Lung microvascular endothelial cell (primary cell): ENCODE data around the gene RBM23. TPM values are rescaled to one million over a fixed set of nuclear protein-coding genes. Genes with fewer than 3 reads are reported as not detected.
"Not testable (repeated sequence)": the region's sequence is repeated elsewhere in the genome, so short reads cannot be mapped to it uniquely, and the experiment has no call there.

ENCODE experiments used
- DNase-seq, 2 donors: peaks; one replicate each; pipeline versions ENCODE4 v3.0.0 to v3.0.0-alpha.2; 2010; ENCODE audit warnings: low read depth in 2 of 2
- total RNA-seq: library from RNA; depleted of rRNA; stranded (reverse); fragments of >200 nt; gene quantifications from 2 replicates; pipeline ENCODE4 v1.2.1, GENCODE V29; 2014

Gene RBM23
- total RNA-seq = 24.0 and 37.7 TPM in 2 replicates

- DNase-seq = peak; percentile 100
Measured at GRCh38 chr14:22918804-22919600, at the start of gene RBM23. Gene RBM23 (minus strand): TSS chr14:22919149.

- DNase-seq = no peak
Measured at GRCh38 chr14:22966783-22967269, 47.9 kb upstream of the RBM23 start.

GRCh38 chr14:22965916-22966782, 47.2 kb upstream of the RBM23 start:
- not testable (repeated sequence) for DNase-seq

GRCh38 chr14:22962061-22962676, 43.2 kb upstream of the RBM23 start:
- DNase-seq = no peak

- no peak for DNase-seq
Measured at GRCh38 chr14:22955702-22956569, 37.0 kb upstream of the RBM23 start.

- no peak for DNase-seq
Measured at GRCh38 chr14:22952418-22952817, 33.5 kb upstream of the RBM23 start.

- not testable (repeated sequence) for DNase-seq
Measured at GRCh38 chr14:22951795-22952194, 32.8 kb upstream of the RBM23 start.

GRCh38 chr14:22945642-22946041, 26.7 kb upstream of the RBM23 start:
- no peak for DNase-seq

- no peak for DNase-seq
Measured at GRCh38 chr14:22939684-22940083, 20.7 kb upstream of the RBM23 start.

GRCh38 chr14:22935156-22935555, 16.2 kb upstream of the RBM23 start:
- DNase-seq = no peak

- DNase-seq = no peak
Measured at GRCh38 chr14:22932146-22932545, 13.2 kb upstream of the RBM23 start.

- no peak for DNase-seq
Measured at GRCh38 chr14:22929961-22930364, 11.0 kb upstream of the RBM23 start.

- peak; percentile 100 for DNase-seq
Measured at GRCh38 chr14:22929104-22929960, 10.4 kb upstream of the RBM23 start, which contains the start of gene PRMT5. Gene PRMT5 (minus strand): TSS chr14:22929376. CDS start chr14:22929361, 15 bp downstream.

- peak; percentile 3 to 12 for DNase-seq
Measured at GRCh38 chr14:22928237-22929103, 9.5 kb upstream of the RBM23 start.

GRCh38 chr14:22926316-22926715, 7.4 kb upstream of the RBM23 start:
- no peak for DNase-seq

- no peak for DNase-seq
Measured at GRCh38 chr14:22925513-22925912, 6.6 kb upstream of the RBM23 start.

GRCh38 chr14:22923746-22924145, 4.8 kb upstream of the RBM23 start:
- no peak for DNase-seq

- DNase-seq = no peak
Measured at GRCh38 chr14:22922294-22922693, 3.3 kb upstream of the RBM23 start.

GRCh38 chr14:22920697-22921096, 1.7 kb upstream of the RBM23 start:
- DNase-seq = no peak
